GM21390 (cell line): ENCODE measurements around the gene LRIT2.

ENCODE experiments used
- ATAC-seq: cut with Tn5 transposase; IDR thresholded peaks from one replicate; pipeline ENCODE4 v1.9.1; 2021; ENCODE audit not compliant: unreplicated experiment

The LRIT2 gene

GRCh38 chr10:84243759-84244158 lies 18.4 kb upstream of the LRIT2 start:
- ATAC-seq = no peak

GRCh38 chr10:84241185-84241790 lies 15.9 kb upstream of the LRIT2 start, which contains the start of gene LRIT1:
Gene LRIT1, minus strand, starts transcription at chr10:84241546. Its CDS starts 107 bp downstream, at chr10:84241439.
- no peak for ATAC-seq

GRCh38 chr10:84238909-84239308 lies 13.6 kb upstream of the LRIT2 start:
- no peak for ATAC-seq

GRCh38 chr10:84237199-84238051 lies 12.1 kb upstream of the LRIT2 start:
- no peak for ATAC-seq

- ATAC-seq = no peak
Observed at GRCh38 chr10:84236807-84237198, 11.5 kb upstream of the LRIT2 start.

GRCh38 chr10:84235096-84235495 lies 9.8 kb upstream of the LRIT2 start:
- ATAC-seq = no peak

GRCh38 chr10:84234479-84234878 lies 9.1 kb upstream of the LRIT2 start:
- no peak for ATAC-seq

- ATAC-seq = no peak
Observed at GRCh38 chr10:84233940-84234339, 8.6 kb upstream of the LRIT2 start.

- ATAC-seq = no peak
Observed at GRCh38 chr10:84232376-84232775, 7.0 kb upstream of the LRIT2 start.

- ATAC-seq = no peak
Observed at GRCh38 chr10:84230359-84230758, 5.0 kb upstream of the LRIT2 start.

GRCh38 chr10:84227810-84228209 lies 2.5 kb upstream of the LRIT2 start:
- ATAC-seq = no peak

GRCh38 chr10:84226616-84227015 lies 1.3 kb upstream of the LRIT2 start:
- no peak for ATAC-seq

GRCh38 chr10:84224411-84225028 lies 824 bp downstream of the LRIT2 start:
- ATAC-seq = no peak

GRCh38 chr10:84221916-84222315 lies 3.4 kb downstream of the LRIT2 start:
- ATAC-seq = no peak

- no peak for ATAC-seq
Observed at GRCh38 chr10:84217746-84218145, 7.6 kb downstream of the LRIT2 start.

- no peak for ATAC-seq
Observed at GRCh38 chr10:84216834-84217233, 8.5 kb downstream of the LRIT2 start.

- ATAC-seq = peak; percentile 82
Observed at GRCh38 chr10:84214612-84215235, 10.6 kb downstream of the LRIT2 start.

GRCh38 chr10:84214046-84214572 lies 11.2 kb downstream of the LRIT2 start:
- no peak for ATAC-seq

GRCh38 chr10:84213076-84213475 lies 12.3 kb downstream of the LRIT2 start:
- no peak for ATAC-seq

GRCh38 chr10:84212014-84212413 lies 13.3 kb downstream of the LRIT2 start:
- no peak for ATAC-seq

GRCh38 chr10:84211566-84211965 lies 13.8 kb downstream of the LRIT2 start:
- ATAC-seq = no peak
